HG03460 (cell line): ENCODE data around the gene SPATS2.
"Not testable (repeated sequence)": the region's sequence is repeated elsewhere in the genome, so short reads cannot be mapped to it uniquely, and the experiment has no call there.

Experiments
- ATAC-seq: cut with Tn5 transposase; IDR thresholded peaks from one replicate; pipeline ENCODE4 v1.9.1; 2021; ENCODE audit not compliant: unreplicated experiment

Gene SPATS2

DNA sequence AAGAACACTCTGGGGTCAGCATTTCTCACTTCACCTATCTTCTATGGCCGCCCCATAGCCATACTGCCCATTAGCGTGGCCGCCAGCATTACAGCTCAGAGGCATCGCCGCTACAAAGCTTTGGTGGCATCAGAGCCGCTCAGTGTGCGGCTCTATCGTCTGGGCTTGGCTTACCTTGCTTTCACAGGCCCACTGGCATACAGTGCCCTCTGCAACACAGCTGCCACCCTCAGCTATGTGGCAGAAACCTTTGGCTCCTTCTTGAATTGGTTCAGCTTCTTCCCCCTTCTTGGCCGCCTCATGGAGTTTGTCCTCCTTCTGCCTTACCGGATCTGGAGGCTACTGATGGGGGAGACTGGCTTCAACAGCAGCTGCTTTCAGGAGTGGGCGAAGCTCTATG lies 18.0 kb upstream of the SPATS2 start:
- no peak for ATAC-seq

DNA sequence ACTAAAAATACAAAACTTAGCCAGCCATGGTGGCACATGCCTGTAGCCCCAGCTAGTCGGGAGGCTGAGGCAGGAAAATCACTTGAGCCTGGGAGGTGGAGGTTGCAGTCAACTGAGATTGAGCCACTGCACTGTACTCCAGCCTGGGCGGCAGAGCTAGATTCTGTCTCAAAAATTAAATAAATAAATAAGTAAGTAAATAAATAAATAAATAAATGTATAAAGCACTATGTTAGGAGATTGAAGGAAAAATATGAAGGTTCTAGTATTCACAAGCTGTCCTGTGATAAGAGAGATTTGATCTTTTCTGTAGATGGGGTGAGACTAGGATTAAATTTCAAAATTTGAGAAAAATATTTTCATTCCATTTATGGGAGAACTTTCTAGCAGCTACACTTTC lies 14.9 kb upstream of the SPATS2 start:
- ATAC-seq, result no peak

DNA sequence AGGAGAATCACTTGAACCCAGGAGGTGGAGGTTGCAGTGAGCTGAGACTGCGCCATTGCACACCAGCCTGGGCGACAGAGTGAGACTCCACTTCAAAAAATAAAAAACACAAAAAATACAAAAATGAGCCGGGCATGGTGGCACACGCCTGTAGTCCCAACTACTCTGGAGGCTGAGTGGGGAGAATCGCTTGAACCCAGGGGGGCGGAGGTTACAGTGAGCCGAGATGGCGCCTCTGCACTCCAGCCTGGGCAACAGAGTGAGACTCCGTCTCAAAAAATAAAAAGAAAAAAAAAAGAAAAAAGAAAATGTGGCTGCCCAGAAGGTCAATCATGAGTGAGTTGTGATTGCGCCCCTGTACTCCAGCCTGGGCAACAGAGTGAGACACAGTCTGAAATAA lies 11.3 kb upstream of the SPATS2 start:
- ATAC-seq, result no peak

DNA sequence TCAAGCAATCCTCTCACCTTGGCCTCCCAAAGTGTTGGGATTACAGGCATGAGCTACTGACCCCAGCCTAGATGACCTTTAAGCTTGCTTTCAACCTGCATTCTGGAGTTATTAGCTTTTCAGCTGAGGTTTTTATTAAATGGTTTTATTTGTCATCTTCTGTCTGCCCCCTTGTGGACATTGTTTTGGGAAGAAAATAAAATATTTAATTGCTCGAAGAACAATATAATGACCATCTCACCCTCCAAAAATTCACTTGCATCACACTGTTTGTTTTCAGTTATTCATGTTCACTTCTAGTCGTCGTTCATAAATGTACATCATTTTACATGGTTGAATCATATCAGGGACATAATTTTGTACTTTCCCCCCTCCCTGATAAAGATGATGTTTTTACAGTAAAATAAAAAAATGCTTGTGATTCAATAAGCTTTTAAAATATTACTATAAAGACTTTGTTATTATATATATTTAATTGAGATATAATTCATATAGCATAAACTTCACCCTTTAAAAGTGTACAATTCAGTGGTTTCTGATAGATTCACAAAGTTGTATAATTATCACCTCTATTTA lies 10.1 kb upstream of the SPATS2 start:
- no peak for ATAC-seq

DNA sequence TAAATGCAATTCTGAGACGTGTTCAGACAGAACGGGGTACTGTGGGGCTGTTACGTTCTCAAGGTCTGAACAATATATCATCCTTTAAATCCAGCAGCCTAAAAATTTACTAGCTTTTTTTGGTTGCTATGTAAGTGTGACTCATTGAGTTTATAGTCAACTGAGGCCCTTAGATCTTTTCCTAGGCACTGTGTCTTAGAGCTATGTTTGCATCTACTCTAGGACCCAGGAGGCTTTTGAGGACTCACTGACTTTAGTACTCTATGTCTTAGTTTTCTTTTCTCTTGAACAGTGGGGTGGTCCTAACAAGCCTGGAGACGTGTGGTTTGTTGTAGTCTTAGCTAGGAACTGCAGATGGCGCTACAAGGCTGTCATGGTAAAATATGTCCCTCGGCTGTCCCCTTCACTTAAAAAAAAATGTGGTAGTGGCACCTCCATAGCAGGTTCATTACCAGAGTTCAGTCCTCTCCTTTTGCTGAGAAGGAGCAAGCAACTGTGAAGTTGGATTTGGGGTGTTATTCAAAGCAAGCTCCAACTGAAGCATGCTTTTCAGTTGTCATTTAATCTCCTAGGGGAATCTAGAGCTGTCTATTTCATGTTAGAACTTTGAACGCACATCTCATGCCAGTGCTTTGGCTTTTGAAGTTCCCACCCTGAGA lies 8.7 kb upstream of the SPATS2 start:
- ATAC-seq, result no peak

DNA sequence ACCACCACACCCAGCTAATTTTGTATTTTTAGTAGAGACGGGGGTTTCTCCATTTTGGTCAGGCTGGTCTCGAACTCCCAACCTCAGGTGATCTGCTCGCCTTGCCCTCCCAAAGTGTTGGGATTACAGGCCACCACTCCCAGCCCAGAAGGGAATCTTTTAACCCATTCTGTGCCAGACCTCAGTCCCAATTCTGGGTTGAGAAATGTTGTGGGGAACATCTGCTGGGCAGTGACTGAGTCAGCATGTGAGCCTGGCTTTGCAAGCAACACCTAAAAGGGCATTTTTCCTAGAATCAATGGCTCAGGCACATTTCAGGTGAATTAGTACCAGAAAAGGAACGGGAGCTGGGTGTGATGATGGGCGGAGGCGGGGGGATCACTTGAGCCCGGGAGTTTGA lies 7.6 kb upstream of the SPATS2 start:
- ATAC-seq, result no peak

DNA sequence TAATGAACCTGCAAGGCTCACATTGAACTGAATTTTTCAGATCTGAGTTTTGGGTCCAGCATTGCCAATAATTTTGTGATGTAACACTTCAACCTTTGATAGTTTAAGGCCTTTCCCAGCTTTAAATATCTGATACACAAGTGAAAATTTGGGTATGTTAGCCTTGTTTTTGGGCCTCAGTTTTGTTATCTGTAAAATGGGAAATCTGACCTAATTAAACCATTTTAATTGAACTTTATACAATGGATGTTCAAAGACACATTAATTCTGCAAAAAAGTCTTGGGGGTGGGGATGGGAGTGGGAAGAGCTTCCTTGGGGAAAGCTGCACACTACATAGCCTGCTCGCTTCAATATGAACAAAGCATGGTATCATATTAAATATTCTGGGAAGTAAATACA lies 5.2 kb upstream of the SPATS2 start:
- ATAC-seq, result no peak

DNA sequence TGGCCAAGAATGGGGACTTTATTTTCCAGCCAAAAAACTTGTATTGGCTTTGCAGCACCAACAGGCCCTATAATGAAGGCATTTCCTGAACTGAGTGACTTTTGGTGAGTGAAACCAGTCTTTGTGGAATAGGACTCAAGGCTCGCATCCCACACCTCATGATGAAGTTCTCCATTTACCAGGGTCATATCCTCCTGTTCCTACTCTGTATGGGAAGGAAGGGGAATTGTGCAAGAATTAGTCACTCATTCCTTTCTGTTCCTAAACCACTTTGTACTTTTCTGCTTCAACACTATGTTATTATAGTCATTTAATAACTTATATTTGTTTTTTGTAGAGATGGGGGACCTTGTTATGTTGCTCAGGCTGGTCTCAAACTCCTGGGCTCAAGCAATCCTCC lies 2.3 kb upstream of the SPATS2 start:
- ATAC-seq, result no peak

DNA sequence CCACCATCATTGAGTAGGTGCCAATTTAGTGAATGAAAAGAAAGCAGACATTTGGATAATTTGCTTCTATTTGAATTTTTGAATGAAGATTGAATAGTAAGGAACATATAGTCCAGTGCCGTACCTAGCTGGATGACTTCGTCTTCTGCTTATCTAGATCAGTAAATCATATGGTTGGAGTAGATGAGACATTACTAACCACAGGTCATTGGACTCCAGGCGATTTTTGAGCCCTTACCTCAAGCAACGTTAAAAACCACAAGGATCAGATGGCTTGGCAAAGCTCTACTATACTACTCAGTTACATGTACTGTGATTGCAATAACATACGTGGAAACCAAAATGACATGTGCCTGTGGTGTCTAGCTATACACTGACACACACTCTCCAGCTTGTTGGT lies 1.7 kb upstream of the SPATS2 start:
- no peak for ATAC-seq

DNA sequence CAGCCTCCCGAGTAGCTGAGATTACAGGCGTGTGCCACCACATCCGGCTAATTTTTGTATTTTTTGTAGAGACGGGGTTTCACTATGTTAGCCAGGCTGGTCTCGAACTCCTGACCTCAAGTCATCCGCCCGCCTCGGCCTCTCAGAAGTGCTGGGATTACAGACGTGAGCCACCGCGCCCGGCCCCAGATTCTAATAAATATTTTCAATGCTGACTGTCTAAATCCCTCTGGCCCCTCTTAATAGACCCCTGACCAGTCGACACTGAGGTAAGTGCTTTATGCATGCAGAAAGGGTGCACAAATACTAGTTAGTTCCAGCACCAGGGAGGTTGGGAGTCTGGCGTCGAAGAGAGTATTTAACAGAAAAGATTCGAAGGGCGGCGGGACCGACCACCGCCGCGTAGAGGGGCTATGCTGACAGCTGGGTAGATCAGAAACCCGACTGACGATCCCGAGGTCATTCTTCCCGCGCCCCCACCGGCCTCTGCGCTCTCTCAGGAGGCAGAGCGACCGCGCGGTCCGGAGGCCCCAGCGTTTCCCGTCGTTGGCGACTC lies 1.1 kb upstream of the SPATS2 start:
- ATAC-seq, result no peak

DNA sequence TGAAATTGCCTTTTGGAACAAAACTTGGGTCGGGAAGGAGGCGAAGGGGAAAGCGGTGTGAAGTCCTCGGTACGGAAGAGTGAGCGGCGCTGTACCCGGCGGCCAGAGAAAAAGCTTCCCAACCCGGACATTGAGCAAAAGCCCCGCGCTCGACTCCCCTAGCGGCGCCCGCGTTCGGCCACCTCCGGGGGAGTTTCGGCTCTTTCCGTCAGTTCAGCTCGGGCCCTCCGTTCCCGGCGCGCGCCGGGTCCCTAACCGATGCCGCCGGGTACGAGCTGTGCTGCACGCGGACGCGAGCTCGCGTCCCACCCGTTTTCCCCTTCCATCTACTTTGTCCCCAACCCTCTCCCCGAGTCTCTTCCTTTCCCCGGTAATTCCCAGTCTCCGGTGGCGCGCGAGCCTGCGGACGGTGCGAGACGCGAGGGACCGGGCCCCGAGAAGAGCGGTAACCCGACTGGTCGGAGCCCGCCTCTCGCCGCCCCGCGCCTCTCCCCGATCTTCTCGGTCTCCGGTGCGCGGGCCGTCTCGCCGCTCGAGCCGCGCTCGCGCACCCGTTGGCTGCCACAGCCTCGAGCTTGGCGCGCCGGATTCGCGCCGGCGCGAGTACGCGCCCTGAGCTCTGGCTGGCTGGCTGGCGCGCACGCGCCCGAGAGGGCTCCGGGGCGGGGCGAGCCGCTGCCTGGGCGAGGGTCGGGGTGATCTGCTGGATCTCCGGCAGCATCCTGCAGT lies 446 bp upstream of the SPATS2 start:
- ATAC-seq, result peak; percentile 62

DNA sequence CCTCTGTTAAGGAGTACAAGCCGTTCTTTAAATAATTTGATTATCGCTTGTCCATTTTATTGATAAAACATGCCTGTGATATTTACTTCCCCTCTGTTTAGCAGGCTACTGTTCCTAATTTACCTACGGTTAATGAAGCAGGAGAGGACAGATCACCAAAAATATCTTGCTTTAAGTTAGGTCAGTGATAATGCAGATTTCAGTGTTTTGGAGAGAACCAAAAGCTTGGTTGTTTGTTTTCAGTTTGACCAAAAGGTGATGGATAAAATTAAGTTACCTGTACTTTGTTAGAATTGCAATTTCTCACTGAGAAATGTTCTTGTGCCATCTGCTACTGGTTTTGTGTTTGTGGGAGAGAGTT lies 958 bp downstream of the SPATS2 start:
- ATAC-seq, result no peak

DNA sequence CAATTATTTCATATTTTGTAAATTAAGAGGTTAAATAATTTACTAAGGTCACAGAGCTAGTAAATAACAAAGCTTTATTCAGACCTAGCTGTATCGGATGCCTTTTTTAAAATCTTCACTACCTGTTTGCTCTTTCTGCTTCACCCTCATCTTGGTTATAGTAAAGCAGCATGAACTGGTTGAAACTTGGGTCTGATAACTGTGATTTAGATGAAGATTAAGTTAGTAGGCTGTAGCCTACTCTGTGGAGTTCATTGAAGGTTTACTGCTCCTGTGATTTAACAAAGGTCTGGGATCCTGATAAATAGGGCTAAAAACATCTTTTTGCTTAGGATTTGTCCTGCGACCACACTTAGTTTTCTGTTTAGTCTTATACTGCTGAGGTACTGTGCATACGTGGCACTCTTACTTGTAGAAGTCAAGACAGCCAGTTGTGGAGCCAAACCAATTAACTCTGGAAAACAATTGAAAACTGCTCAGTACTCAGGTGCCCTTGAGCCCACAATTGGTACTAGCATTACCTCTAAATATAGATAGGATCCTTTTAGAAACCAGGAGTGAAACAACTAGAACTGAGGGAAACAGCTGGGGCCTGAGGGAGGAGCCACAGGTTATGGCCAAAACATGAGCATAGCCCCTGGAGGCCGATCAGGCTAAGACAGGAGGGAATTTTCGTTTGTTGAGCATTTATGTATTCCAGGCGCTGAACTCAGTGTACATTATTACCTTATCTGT lies 2.3 kb downstream of the SPATS2 start:
- ATAC-seq, result no peak

DNA sequence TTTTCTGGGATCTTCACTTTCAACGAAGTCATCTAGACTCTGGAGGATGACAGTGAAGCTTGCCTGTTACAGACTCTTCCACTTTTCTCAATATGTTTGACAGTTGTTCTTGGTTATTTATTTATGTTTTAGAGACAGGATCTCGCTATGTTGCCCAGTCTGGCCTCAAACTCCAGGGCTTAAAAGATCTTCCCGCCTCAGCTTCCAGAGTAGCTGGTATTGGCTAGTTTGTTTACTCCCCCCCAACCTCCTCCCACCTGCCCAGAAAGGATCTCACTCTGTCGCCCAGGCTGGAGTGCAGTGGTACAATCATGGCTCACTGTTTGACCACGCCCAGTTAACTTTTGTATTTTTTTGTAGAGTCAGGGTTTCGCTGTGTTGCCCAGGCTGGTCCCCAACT lies 3.3 kb downstream of the SPATS2 start:
- ATAC-seq, result no peak

DNA sequence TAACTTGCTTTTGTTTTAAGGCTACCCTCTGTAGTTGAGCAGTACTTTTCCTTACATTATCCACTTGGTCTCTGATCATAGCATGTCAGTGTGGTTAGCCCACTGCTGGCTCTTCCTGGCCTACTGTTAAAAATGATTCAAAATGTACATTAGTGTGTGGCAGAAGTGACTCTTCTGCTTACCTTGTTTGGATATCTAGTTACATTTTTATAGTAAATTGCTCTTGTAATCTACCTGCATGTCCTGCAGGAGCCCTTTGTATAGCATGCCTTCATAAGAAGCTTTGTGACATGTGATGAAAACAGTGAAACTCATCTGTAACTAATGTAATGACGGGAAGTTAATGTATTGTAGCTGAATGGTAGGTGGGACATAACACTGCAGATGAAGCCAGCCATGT lies 8.1 kb downstream of the SPATS2 start:
- ATAC-seq, result peak; percentile 72

DNA sequence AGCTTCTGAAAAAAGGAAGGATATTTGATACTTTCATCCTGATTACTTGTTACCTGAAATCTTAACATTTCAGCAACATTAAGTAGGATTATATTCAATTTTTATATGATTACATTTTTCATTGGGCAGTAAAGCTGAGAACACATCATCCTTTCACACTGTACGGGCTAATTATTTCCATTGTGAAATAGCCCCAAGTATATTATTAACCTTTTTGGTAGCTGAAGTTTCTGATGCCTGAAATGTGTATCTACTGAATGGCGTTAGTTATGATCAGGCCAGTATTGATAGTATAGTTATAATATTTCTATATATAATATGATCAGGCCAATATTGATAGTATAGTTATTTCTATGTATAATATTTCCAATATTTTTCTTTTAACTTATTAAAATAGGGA lies 10.1 kb downstream of the SPATS2 start:
- ATAC-seq, result no peak

DNA sequence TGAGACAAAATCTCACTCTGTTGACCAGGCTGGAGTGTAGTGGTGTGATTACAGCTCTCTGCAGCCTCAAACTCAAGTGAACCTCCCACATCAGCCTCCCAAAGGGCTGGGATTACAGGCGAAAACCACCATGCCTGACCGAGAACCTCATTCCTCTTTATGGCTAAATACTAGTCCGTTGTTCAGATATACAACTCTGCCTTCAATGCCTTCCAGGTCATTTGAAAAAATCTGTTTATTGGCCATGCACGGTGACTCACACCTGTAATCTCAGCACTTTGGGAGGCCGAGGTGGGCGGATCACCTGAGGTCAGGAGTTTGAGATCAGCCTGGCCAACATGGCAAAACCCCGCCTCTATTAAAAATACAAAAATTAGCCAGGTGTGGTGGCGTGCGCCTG lies 12.9 kb downstream of the SPATS2 start:
- not testable (repeated sequence) for ATAC-seq

DNA sequence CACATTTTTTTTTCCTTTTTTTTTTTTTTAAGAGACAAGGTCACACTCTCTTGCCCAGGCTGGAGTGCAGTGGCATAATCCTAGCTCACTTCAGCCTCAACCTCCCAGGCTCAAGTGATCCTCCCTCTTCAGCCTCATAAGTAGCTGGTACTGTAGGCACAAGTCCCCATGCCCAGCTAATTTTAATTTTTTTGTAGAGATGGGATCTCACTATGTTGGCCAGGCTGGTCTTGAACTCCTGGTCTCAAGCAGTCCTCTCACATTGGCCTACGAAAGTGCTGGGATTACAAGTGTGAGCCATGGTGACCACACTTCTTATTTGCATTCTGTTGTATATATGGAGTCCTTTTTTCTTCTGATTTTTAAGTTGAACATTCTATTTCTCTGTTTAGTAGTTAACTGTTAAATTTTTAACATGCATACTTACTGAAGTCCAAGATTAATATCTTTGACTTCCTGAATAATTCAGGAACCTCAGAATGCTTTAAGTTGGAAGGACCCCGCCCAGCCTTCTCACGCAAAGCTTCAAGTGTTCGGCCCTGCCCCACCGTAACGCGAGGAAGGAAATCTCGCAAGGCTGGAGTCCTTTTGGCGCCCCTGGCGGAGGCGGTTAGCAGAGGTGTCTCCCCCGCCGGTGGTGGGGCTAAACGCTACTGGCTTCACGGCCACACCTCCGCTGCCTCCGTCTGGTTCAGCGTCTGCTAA lies 21.6 kb downstream of the SPATS2 start:
- ATAC-seq, result no peak

DNA sequence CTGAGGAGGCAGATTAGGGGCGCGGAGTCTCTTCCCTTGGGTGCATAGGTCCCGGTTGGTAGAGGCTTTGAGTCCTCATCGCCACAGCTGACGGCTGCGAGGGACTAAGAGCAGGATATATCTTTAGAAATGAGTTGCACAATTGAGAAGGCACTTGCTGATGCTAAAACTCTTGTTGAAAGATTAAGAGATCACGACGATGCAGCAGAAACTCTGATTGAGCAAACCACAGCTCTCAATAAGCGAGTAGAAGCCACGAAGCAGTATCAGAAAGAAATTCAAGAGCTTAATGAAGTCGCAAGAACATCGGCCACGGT lies 22.1 kb downstream of the SPATS2 start:
- ATAC-seq, result no peak

DNA sequence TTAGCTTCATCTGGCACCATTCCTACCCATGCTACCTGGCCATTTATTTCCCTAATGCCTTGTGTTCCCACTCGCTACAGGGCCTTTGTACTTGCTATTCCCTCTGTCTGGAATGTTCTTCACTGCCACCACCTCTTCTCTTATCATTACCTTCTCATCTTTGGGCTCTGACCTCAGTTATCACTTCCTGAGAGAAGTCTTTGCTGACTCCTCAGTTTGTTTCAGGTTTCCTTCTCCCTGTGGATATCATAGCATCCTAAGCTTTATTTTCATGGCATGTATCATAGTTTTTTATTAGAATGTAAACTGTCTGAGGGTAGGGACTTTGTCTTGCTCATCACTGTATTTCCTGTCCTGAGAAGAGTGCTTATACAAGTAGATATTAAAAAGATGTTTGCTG lies 29.7 kb downstream of the SPATS2 start:
- ATAC-seq, result no peak

DNA sequence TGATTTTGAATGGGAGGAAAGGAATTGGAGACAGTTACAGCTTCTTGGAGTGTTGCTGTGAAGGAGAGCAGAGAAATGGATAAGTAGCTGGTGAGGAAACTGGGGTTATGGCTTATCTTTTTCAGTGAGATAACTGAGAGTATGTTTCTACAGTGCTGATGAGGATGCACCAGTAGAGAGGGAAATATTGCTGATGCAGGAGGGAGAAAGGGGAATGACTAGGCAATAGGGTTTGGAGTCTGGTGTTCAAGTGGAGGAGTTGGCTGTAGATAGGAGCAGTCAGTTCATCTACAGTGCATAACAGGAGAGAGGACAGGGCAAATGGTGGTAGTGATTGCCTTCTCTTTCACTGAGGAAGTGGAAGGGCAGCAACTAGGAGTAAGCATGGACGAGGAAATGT lies 33.0 kb downstream of the SPATS2 start:
- no peak for ATAC-seq
